ENCODE results near the gene B3GLCT. TPM values are rescaled to one million over a fixed set of nuclear protein-coding genes. Genes with fewer than 3 reads are reported as not detected.

The B3GLCT gene
- total RNA-seq, 1 donor from 2014 or later = 8.2 TPM

DNA sequence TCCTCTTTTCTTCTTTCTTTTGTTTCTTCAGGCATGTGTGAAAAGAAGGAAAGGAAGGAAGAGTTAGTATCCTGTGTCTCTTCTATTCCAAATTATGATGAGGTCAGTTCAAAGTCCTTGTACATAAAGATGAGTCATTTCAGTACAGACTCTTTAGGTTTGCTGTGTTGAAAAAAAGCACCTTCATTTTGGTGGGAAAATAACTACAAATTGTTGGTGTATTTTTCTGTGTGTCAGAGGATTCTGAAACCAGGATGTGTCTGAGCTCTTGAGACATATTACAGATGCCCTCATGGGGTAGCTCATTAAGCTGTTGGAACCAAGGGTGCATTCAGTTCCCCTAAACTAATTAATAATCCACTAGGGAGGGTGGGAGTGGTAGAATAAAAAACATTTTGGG is 32.3 kb upstream of the B3GLCT start:
- Mint-ChIP-seq H3K4me1 (ENCODE audit: unreplicated experiment) (peaks cover 20% of the 10 kb centered on the region), H3K4me3 (ENCODE audit: unreplicated experiment) (no peak overlapping the region), H3K36me3 (ENCODE audit: unreplicated experiment) (no peaks in the 10 kb centered on the region), H3K27me3 (ENCODE audit: unreplicated experiment) (no peaks in the 10 kb centered on the region), H3K9me3 (ENCODE audit: unreplicated experiment) (no peaks in the 10 kb centered on the region), H3K27ac (ENCODE audit: unreplicated experiment) (no peak overlapping the region)
- TF ChIP-seq, protein P1, sequence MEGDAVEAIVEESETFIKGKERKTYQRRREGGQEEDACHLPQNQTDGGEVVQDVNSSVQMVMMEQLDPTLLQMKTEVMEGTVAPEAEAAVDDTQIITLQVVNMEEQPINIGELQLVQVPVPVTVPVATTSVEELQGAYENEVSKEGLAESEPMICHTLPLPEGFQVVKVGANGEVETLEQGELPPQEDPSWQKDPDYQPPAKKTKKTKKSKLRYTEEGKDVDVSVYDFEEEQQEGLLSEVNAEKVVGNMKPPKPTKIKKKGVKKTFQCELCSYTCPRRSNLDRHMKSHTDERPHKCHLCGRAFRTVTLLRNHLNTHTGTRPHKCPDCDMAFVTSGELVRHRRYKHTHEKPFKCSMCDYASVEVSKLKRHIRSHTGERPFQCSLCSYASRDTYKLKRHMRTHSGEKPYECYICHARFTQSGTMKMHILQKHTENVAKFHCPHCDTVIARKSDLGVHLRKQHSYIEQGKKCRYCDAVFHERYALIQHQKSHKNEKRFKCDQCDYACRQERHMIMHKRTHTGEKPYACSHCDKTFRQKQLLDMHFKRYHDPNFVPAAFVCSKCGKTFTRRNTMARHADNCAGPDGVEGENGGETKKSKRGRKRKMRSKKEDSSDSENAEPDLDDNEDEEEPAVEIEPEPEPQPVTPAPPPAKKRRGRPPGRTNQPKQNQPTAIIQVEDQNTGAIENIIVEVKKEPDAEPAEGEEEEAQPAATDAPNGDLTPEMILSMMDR (IDR thresholded peaks at IDR 0.05) = no peak
- no peak for DNase-seq (ENCODE audit: extremely low spot score, unreplicated experiment)

DNA sequence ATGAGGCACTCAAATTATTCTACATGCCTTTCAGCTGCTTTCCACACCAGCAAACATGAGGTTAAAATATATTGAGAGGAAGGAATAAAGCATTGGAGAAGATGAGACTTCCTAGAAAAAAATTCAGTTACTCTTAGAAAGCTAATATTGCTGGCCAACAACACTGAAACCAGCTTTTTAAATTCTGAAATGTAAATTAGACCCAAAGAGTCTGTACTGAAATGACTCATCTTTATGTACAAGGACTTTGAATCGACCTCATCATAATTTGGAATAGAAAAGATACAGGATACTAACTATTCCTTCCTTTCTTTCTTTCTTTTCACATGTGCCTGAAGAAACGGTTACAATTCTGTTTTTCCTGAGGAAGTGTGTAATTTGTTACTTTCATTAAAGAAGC is 31.6 kb upstream of the B3GLCT start:
- TF ChIP-seq, protein P1 (IDR thresholded peaks at IDR 0.05) = no peak
- Mint-ChIP-seq H3K27ac (ENCODE audit: unreplicated experiment) (no peak overlapping the region), H3K27me3 (ENCODE audit: unreplicated experiment) (no peaks in the 10 kb centered on the region), H3K4me3 (ENCODE audit: unreplicated experiment) (no peak overlapping the region), H3K4me1 (ENCODE audit: unreplicated experiment) (peaks cover 21% of the 10 kb centered on the region), H3K36me3 (ENCODE audit: unreplicated experiment) (no peaks in the 10 kb centered on the region), H3K9me3 (ENCODE audit: unreplicated experiment) (no peaks in the 10 kb centered on the region)
- no peak for DNase-seq (ENCODE audit: extremely low spot score, unreplicated experiment)

DNA sequence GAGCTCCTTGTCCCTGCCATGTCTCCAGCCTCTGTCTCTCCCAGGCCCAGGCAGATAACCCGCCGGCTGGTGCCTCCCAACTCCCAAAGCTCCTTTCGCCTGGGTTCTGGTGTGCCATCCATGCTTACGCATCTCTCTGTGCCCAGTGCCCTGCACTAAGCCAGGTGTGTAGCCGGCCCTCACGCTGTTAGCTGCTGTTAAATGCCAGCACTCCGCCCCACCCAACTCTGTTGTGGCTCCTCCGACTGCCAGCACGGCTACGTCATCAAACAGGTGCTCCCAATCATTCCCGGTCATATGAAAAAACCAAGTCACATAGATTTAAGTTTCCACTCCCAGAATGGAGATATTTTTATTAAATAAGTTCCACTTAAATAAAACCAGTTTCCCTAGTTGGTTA is 31.0 kb upstream of the B3GLCT start:
- DNase-seq (ENCODE audit: extremely low spot score, unreplicated experiment) = no peak
- TF ChIP-seq, protein P1 (IDR thresholded peaks at IDR 0.05) = no peak
- Mint-ChIP-seq H3K4me3 (ENCODE audit: unreplicated experiment) (no peak overlapping the region), H3K36me3 (ENCODE audit: unreplicated experiment) (no peaks in the 10 kb centered on the region), H3K9me3 (ENCODE audit: unreplicated experiment) (no peaks in the 10 kb centered on the region), H3K27me3 (ENCODE audit: unreplicated experiment) (no peaks in the 10 kb centered on the region), H3K27ac (ENCODE audit: unreplicated experiment) (no peak overlapping the region), H3K4me1 (ENCODE audit: unreplicated experiment) (peaks cover 20% of the 10 kb centered on the region)

DNA sequence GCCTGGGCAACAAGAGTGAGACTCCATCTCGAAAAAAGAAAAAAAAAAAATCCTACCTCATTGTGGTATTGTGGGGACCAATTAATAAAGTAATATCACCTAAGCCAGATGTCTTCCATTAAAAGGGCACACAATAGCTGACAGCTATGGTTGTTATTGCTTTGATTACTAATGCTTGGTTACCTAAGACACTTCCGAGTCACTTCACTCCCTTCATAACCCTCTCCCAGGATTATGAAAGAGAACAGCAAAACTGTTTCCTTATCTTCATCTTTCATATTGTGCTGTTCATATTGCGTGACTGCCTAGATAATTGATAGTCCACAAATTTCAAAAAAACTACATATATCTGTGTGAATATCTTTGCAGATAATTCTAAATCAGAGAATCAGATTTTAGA is 27.8 kb upstream of the B3GLCT start:
- TF ChIP-seq, protein P1 (IDR thresholded peaks at IDR 0.05) = no peak
- no peaks in the 10 kb centered on the region for H3K9me3 Mint-ChIP-seq (ENCODE audit: unreplicated experiment)
- DNase-seq (ENCODE audit: extremely low spot score, unreplicated experiment) = no peak
- no peaks in the 10 kb centered on the region for H3K36me3 Mint-ChIP-seq (ENCODE audit: unreplicated experiment)
- H3K27ac Mint-ChIP-seq (ENCODE audit: unreplicated experiment) = peak overlapping the region; percentile 36
- H3K4me1 Mint-ChIP-seq (ENCODE audit: unreplicated experiment) = peaks cover 24% of the 10 kb centered on the region
- no peaks in the 10 kb centered on the region for H3K27me3 Mint-ChIP-seq (ENCODE audit: unreplicated experiment)
- no peak overlapping the region for H3K4me3 Mint-ChIP-seq (ENCODE audit: unreplicated experiment)

DNA sequence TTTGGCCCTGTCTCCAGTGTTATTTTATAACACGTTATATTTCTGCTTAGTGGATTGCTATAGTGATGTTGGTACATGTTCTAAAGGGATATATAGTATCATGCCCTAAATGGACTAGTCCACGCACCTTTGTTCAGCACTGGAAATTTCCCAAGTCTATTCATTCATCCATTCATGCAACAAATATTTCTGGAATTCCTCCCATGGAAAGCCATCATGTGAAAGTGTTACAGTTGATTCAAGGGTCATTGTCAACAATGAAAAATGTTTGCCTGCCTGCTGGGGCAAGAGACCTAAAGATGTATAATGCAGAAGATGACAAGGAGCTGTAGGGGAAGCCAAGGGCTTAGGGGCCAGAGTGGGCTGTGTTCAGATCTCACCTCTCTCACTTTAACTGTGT is 27.2 kb upstream of the B3GLCT start:
- Mint-ChIP-seq H3K4me1 (ENCODE audit: unreplicated experiment) (peaks cover 24% of the 10 kb centered on the region), H3K4me3 (ENCODE audit: unreplicated experiment) (no peak overlapping the region), H3K9me3 (ENCODE audit: unreplicated experiment) (no peaks in the 10 kb centered on the region), H3K27ac (ENCODE audit: unreplicated experiment) (peak overlapping the region; percentile 36), H3K27me3 (ENCODE audit: unreplicated experiment) (no peaks in the 10 kb centered on the region), H3K36me3 (ENCODE audit: unreplicated experiment) (no peaks in the 10 kb centered on the region)
- no peak for DNase-seq (ENCODE audit: extremely low spot score, unreplicated experiment)
- TF ChIP-seq, protein P1 (IDR thresholded peaks at IDR 0.05) = no peak
